GM12873 (cell line): Measurements from ENCODE around the gene FAM222A.

ENCODE experiments used
- CTCF ChIP-seq: IDR thresholded peaks from 2 replicates; pipeline ENCODE4 v1.5.1; 2012; ENCODE audit warnings: low read depth, mild to moderate bottlenecking, moderate library complexity, low read length, control low read depth; ENCODE audit not compliant: insufficient read depth; ENCODE audit errors: missing control alignments

Gene FAM222A

GRCh38 chr12:109724321-109724892, 10.8 kb downstream of the FAM222A start:
- TF ChIP-seq CTCF: no peak

DNA sequence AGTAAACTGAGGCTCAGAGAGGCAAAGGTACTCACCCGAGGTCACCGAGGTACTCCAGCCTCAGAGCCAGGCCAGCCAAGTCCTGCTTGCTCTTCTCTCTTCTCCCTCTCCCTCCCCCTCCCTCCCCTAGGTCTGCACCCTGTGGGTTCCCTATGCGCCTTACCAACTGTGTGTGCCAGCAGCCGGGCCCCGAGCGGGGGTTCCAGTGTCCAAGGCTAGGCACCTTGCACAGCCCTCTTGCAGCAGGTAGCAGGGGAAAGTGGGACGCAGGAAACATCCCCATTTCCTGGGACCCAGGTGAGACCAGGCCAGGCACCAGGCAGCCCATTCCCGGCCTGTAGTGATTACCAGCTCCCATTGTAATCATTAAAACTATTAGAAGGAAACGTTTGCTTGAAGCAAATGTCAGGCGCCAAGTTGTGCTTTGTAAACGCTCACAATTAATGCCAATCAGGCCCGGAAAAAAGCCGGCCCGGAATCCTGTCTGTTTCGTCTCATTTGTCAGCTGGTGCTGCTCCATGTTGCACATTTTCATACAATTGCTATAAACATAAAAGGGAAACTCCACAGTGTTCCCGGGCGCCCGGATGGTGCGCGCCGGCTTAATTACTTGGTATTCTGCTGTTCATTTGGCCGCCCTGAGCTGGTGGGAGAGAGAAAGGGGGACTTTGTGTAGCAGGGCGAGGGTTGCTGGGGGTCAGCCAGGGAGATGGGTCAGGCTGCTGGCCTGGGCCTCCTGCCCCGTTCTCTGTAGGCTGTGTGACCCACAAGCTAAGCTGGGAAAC, 11.9 kb downstream of the FAM222A start:
- TF ChIP-seq CTCF: no peak

DNA sequence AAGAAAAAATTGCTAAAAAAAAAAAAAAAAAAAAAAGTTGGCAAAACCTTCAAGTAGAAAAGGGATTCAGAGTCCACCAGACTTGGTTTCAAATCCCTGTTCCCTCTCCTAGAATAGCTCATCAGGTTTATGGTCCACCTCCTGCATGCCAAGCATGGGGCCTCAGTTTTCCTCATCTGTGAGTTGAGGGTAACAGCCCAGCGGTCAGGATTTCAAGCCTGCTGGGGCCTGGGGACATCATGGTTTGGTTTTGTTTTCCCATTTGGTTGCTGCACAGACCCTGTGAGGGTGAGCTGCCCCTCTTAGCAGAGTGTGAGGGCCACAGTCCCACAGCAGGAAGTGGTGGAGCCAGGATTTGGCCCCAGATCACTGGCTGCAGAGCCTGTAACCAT, 12.5 kb downstream of the FAM222A start:
- no peak for TF ChIP-seq CTCF

DNA sequence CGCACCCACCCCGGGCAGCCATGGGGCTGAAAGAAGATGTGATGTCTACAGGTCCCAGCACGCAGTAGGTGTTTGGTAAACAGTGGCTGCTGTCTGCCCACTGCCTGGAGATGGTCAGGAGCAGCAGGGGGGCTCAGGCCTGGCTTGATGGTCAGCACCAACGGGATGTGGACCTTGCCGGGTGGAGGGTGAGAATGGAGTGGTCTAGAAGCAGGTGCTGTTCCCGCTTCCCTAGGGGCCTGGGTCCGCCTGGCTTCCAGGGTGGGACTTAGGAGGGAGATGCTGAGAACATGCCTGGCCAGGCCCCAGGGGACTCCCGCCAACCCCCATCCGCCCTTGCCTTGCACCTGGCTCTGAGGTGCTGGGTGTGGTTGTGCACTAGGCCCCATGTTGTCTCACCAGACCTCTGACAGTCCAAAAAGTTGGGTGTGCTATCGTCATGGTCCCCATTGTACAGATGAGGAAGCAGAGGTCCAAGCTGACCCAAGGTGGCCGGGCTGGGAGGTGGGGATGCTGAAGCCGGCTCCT, 12.9 kb downstream of the FAM222A start:
- no peak for TF ChIP-seq CTCF

DNA sequence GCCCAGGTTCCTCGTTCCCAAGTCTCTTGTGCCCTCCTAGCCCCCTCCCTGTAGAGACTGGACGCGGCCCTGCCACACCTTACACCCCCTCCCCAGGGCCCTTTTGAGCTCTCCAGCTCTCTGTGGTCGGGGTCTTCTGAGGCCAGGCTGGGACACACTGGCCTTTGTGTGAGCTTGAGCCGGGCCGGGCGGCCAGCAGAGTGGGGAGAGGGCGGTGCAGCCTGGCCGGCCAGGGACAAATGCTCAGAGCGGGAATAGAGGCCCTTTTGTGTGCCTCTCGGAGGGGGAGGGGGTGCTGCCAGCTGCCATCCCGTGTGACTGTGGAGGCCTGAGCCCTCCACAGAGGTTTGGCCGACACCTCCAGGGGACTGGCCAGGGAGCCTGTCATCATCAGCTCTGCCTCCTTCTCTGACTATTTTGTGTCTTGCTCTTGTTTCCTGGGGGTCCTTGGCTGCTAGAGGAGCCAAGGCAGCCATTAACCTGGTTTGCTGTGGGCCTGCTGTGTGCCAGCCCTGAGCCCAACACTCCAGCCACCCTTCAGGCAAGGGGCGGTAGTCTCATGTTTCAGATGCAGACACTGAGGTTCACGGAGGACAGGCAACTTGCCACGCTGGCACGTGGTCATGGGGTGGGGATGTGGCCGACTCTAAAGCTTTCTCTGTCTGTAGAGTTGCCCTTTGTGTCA, 13.6 kb downstream of the FAM222A start:
- no peak for TF ChIP-seq CTCF

DNA sequence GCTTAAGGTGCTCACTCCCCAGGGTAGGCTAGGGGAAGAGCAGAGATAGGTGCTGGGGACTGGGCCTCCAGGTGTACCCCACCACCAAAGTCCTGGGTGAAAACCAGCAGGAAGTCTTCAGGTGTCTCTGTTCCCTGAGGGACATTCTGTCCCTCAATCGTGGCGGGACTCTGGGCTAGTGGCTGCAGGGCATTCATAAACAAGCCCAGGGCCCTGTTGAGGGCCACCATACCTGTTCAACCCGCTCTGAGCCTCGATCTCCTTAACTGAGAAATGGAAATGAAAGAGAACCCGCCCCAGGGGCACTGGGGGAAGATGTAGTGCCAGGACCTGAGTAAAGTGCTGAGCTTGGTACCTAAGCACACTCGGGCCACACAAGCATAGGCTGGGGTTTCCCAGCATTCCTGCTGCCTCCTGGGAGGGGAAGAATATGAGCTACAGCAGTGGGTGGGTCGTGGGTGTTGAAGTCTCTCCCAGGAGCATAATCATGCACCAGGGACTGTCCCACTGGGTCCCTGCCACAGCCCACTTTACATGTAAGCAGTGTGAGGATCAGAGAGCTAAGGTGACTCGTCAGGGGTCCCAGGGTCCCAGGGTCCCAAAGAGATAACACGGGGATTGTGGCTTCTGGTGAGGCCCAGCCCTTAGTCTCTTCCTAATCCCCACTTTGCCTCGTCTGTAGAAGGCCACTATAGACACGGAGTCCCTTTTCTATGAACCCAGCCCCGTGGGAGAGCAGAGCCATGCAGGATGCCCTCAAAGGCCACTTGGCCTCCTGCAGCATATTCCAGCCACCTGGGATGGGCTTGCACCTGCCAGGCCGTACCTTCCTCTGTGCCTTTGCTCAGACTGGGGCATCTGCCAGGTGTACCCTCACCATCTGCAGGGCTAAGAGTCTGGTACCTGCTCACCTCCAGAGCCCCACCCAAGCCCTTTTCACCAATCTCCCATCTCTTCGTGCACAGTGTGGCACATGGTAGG, 14.4 kb downstream of the FAM222A start:
- TF ChIP-seq CTCF: no peak
